Amygdala (tissue), 56 donors: ENCODE results near the gene MUC5B.
A peak's percentile ranks its signal among the peaks of the same experiment; 100 is the strongest.
"Not testable (repeated sequence)": the region's sequence is repeated elsewhere in the genome, so short reads cannot be mapped to it uniquely, and the experiment has no call there.

Experiments used
- DNase-seq, 56 donors: peaks; one replicate each; lab custom pipeline; 2025; lab: John Stamatoyannopoulos, UW

Gene MUC5B, protein sequence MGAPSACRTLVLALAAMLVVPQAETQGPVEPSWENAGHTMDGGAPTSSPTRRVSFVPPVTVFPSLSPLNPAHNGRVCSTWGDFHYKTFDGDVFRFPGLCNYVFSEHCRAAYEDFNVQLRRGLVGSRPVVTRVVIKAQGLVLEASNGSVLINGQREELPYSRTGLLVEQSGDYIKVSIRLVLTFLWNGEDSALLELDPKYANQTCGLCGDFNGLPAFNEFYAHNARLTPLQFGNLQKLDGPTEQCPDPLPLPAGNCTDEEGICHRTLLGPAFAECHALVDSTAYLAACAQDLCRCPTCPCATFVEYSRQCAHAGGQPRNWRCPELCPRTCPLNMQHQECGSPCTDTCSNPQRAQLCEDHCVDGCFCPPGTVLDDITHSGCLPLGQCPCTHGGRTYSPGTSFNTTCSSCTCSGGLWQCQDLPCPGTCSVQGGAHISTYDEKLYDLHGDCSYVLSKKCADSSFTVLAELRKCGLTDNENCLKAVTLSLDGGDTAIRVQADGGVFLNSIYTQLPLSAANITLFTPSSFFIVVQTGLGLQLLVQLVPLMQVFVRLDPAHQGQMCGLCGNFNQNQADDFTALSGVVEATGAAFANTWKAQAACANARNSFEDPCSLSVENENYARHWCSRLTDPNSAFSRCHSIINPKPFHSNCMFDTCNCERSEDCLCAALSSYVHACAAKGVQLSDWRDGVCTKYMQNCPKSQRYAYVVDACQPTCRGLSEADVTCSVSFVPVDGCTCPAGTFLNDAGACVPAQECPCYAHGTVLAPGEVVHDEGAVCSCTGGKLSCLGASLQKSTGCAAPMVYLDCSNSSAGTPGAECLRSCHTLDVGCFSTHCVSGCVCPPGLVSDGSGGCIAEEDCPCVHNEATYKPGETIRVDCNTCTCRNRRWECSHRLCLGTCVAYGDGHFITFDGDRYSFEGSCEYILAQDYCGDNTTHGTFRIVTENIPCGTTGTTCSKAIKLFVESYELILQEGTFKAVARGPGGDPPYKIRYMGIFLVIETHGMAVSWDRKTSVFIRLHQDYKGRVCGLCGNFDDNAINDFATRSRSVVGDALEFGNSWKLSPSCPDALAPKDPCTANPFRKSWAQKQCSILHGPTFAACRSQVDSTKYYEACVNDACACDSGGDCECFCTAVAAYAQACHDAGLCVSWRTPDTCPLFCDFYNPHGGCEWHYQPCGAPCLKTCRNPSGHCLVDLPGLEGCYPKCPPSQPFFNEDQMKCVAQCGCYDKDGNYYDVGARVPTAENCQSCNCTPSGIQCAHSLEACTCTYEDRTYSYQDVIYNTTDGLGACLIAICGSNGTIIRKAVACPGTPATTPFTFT (N-terminal part only)

DNA sequence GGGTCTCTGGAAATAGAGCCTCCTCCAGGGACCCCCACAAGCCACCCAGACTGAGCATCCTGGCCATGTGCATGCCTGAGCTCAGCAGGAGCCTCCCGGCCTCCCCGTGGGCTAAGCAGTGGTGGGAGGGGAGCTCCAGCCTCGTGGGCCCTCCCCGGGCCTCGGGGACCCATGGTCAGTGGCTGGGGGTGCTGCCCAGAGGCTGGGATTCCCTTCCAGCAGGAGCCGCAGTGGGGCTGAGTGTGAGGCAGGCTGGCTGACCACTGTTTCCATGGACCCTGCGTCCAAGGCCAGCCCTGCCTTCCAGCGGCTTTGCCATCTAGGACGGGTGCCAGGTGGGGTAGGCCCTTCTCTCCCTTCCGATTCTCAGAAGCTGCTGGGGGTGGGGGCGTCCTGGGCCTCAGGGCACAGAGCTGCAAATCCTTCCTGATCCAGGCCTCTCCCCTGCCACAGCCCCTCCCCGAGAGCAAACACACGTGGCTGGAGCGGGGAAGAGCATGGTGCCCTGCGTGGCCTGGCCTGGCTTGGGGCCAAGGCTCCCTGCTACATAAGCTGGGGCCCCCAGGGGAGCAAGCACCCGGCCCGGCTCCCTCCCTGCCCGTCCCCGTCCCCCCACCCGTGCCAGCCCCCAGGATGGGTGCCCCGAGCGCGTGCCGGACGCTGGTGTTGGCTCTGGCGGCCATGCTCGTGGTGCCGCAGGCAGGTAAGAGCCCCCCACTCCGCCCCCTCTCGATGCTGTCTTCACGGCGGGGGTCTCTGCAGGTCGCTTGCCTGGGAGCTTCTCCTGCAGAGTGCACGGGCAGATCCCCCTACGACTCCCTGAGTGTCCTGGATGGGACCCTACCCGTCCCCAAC is at the start of gene MUC5B:
TSS of gene MUC5B (plus strand) at position 576 of the 855 bp plus-strand sequence. CDS start at position 634, 58 bp downstream.
- no peak for DNase-seq

DNA sequence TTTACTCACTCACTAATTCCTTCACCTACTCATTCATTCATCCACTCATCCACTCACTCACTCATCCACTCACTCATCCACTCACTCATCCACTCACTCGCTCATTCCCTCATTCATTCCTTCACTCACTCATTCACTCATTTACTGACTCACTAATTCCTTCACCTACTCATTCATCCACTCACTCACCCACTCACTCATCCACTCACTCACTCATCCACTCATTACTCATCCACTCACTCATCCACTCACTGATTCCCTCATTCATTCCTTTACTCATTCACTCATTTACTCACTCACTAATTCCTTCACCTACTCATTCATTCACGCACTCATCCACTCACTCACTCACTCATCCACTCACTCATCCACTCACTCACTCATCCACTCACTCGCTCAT is 49.5 kb upstream of the MUC5B start:
- DNase-seq = not testable (repeated sequence)

DNA sequence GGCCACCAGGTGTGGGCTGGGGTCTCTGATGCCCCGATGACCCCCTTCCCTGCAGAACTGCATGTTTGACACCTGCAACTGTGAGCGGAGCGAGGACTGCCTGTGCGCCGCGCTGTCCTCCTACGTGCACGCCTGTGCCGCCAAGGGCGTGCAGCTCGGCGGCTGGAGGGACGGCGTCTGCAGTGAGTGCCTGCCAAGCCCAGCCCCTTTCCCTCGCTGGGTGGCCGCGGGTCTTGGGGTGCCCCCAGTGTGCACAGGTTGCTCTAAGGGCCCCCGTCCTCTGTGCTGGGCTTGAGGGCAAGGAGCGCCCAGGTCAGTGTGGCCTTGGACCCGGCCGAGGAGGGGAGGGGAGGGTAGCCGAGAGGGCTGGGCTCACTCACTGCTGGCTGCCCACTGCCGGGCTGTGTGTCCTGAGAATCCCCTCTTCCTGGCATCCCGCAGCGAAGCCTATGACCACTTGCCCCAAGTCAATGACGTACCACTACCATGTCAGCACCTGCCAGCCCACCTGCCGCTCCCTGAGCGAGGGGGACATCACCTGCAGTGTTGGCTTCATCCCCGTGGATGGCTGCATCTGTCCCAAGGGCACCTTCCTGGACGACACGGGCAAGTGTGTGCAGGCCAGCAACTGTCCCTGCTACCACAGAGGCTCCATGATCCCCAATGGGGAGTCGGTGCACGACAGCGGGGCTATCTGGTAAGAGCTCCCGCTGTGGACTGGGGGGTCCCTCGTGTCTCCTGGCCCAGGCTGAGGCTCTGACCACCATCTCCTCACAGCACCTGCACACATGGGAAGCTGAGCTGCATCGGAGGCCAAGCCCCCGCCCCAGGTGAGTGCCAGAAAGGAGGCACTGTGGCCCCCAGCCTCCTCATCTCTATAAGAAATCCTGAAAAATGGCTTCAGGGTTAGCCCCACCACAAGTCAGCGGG is 48.2 kb upstream of the MUC5B start:
- no peak for DNase-seq

DNA sequence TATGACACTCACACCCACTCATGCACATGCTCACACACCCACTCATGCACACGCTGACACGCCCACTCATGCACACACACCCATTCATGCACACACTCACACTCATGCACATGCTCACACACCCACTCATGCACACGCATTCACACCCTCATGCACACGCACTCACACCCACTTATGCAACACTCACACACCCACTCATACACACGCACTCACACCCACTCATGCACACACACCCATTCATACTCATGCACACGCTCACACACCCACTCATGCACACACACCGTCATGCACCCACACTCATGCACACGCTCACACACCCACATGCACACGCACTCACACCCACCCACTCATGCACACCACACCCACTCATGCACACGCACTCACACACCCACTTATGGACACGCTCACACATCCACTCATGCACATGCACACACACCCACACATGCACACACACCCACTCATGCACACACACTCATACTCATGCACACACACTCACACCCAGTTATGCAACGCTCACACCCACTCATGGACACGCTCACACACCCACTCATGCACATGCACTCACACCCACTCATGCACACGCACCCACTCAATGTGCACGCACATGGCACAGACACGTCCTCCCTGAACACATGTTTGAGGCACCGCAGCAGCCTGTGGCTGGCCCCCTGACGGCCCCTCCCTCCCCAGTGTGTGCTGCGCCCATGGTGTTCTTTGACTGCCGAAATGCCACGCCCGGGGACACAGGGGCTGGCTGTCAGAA is 47.2 kb upstream of the MUC5B start:
- peak in 1 of 56 donors; percentile 49 for DNase-seq

DNA sequence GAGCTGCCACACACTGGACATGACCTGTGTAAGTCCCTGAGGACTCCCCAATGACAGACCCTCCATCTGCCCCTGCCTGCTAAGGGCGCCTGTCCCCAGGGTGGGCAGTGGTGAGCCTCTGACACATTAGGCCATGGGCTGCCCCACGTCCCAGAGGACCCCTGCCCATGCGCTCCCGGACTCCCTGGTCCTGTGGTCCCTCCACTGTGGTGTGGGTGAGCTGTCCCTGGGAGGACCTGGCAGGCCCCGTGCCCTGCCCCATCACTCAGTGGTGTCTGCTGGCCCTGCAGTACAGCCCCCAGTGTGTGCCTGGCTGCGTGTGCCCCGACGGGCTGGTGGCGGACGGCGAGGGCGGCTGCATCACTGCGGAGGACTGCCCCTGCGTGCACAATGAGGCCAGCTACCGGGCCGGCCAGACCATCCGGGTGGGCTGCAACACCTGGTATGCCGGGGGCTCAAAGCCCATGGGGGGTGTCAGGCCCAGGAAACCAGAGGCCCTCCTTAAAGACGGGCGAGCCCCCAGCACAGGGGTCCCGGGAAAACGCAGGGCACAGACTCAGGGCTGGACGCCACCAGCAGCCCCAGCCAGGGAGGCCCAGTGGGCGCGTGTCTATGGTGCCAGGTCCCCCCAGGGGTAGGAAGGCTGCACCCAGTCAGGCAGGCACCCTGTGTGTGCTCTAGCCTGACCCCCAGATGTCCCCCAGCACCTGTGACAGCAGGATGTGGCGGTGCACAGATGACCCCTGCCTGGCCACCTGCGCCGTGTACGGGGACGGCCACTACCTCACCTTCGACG is 46.4 kb upstream of the MUC5B start:
- DNase-seq = no peak

DNA sequence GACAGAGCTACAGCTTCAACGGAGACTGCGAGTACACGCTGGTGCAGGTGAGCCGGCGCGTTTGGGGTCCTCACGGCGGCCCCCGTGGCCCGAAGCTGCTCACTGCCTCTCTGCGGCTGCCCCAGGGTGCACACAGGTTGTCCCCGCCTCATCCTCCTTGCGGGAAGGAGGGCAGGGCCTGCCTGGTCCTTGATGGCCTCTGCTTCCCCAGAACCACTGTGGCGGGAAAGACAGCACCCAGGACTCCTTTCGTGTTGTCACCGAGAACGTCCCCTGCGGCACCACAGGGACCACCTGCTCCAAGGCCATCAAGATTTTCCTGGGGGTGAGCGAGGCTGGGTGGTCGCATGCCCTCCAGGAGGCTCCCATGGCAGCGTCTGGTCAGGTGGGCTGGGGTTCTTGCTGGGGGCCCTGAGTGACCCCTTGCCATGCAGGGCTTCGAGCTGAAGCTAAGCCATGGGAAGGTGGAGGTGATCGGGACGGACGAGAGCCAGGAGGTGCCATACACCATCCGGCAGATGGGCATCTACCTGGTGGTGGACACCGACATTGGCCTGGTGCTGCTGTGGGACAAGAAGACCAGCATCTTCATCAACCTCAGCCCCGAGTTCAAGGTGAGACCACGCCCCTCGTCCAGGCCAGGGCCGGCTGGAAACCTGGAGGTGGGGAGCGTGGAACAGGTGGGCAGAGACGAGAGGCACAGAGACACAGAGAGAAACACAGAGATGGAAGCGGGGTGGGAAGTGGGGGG is 45.7 kb upstream of the MUC5B start:
- DNase-seq = no peak

DNA sequence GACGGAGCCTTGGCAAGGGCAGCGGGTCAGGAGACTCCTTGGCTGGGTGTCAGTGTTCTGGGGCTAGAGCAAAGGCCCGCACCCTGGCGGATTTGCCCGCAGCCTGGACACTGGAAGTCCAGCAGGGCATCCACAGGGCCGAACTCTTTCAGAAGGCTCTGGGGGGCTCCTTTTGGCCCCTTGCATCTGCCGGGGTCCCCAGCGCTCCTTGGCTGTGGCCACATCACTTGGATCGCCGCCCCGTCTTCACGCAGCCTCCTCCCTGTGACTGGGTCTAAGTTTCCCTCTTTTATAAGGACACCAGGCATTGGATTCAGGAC is 45.1 kb upstream of the MUC5B start:
- no peak for DNase-seq

DNA sequence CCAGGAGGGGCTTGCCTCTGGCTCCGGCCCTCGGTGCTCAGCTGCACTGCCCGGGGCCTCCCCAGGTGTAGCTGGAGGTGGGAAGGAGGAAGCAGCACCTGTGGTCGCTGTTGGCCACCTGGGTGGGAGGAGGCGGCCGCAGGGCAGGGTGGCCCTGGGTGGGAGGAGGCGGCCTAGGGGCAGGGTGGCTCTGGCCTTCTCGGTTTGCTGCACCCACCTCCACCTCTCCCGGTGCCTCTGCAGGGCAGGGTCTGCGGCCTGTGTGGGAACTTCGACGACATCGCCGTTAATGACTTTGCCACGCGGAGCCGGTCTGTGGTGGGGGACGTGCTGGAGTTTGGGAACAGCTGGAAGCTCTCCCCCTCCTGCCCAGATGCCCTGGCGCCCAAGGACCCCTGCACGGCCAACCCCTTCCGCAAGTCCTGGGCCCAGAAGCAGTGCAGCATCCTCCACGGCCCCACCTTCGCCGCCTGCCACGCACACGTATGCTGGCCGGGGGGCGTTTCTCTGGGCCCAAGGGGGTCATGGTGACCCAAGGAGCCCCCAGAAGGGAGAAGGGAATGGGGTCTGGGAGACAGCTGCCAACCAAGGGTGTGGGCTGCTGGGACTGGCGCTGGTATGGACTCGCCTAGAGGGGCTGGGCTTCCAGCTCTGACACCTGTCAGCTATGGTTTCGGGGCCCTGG is 44.5 kb upstream of the MUC5B start:
- DNase-seq = no peak

DNA sequence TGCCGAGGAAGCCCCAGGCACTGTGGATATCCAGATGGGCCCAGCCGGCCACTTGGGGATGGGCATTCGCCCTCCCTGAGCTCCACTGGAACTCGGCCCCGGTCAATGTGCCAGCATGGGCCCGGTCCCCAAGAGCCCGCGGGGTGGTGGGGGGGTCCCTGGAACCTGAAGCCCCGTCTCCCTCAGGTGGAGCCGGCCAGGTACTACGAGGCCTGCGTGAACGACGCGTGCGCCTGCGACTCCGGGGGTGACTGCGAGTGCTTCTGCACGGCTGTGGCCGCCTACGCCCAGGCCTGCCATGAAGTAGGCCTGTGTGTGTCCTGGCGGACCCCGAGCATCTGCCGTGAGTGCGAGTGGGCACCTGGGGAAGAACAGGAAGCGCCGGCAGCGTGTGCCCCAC is 44.0 kb upstream of the MUC5B start:
- DNase-seq = no peak

DNA sequence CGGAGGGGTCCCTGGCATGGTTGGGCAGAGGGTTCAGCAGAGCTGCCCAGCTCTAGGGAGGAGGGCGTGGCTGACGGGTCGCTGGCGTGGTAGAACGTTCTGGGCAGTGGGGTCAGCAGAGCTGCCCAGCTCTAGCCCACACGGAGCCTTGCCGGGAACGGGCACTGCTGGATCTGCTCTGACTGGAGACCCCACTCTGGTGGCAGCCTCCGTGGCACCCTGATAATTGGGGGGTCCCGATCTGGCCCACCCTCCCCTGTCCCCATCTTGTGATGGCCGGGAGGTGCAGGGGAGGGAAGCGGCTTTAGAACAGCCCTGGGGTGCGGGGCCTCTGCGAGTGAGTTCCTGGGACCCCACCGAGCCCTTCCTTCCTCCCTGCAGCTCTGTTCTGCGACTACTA is 43.2 kb upstream of the MUC5B start:
- DNase-seq = no peak

DNA sequence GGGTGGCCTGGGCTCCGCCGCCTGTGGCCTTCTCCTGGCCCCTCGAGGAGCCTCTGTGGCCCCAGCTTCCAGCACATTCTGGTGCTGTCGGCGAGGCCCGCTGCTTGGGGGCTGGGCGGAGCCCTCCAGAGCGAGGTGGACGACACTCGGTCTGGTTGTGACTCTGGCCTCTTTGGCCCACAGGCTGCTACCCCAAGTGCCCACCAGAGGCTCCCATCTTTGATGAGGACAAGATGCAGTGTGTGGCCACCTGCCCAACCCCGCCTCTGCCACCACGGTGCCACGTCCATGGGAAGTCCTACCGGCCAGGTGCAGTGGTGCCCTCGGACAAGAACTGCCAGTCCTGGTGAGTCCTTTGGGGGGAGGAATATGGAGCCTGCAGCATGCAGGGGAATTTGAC is 42.7 kb upstream of the MUC5B start:
- DNase-seq = no peak

DNA sequence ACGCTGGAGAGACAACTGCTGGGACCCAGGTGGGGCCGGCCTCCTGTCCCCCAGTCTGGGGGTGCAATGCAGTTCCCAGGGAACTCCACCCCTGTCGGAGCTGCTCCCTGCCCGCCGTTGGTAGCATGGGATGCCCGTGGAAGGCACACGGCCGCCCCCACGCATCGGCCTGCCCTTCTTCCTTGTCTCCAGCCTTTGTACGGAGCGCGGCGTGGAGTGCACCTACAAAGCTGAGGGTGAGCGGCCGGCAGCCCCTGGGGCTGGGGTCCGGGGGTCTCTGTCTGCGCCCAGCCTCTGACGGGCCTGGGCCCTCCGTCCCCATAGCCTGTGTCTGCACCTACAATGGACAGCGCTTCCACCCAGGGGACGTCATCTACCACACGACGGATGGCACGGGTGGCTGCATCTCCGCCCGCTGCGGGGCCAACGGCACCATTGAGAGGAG is 41.9 kb upstream of the MUC5B start:
- no peak for DNase-seq

DNA sequence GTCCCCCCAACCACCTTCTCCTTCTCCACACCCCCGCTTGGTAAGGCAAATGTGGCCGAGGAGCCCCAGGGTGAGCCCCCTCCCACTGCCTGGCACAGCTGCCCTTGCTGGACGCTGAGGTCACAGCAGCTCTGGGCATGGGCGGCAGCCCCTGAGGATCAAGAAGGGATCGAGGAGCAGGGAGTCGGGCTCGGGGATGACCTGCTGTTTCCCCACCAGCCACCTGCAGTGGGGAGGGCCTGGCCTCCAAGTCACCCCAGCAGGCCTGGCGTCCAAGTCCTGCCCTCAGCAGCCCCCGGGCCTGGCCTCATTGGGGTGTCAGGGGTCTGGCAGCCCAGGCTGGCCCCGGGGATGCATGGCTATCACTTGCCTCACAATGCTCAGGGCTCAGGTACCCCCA is 41.4 kb upstream of the MUC5B start:
- DNase-seq = no peak

DNA sequence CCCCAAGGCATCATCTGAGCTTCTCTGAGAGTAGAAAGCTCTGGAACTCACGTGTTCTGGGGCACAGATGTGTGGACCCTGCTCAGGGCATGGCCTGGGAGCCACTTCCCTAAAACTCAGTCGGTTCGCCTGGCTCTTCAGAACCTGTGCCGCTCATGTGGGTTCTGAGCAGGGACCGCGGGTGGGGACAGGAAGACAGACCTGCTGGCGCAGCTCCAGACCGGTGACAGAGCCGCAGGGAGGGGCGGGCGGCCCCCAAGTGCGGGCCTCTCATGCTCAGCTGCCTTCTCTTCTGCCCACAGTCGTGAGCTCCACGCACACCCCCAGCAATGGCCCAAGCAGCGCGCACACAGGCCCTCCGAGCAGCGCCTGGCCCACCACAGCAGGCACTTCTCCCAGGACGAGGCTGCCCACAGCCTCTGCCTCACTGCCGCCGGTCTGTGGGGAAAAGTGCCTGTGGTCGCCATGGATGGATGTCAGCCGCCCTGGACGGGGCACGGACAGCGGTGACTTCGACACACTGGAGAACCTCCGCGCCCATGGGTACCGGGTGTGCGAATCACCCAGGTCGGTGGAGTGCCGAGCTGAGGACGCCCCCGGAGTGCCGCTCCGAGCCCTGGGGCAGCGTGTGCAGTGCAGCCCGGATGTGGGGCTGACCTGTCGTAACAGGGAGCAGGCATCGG is 40.9 kb upstream of the MUC5B start:
- no peak for DNase-seq

DNA sequence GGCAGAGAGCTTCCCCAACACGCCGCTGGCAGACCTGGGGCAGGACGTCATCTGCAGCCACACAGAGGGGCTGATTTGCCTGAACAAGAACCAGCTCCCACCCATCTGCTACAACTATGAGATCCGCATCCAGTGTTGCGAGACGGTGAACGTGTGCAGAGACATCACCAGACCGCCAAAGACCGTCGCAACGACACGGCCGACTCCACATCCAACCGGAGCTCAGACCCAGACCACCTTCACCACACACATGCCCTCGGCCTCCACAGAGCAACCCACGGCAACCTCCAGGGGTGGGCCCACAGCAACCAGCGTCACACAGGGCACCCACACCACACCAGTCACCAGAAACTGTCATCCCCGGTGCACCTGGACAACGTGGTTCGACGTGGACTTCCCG is 38.7 kb upstream of the MUC5B start:
- not testable (repeated sequence) for DNase-seq
